ENCODE results near the gene SNAPIN. TPM values are rescaled to one million over a fixed set of nuclear protein-coding genes. Genes with fewer than 3 reads are reported as not detected.

SNAPIN gene
- total RNA-seq, 1 experiment from 2014 or later, result 46.8 TPM

DNA sequence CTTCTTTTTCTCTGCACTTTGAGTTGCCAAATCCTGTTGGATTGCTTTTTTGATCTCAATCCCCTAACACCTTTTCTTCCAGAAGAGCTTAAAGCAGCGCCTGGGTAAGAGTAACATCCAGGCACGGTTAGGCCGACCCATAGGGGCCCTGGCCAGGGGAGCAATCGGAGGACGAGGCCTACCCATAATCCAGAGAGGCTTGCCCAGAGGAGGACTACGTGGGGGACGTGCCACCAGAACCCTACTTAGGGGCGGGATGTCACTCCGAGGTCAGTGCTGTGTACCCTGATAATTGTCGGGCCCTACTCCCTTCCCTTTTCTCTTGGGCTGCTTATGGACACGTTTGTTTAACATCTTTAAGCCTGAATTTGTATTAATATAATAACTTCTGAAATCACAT lies 16.3 kb upstream of the SNAPIN start:
- in situ Hi-C loops (cut with HindIII; ENCODE audit: low pct_unique_long_range_greater_than_20kb, low sequenced_read_pairs), result no loop called here
- Histone ChIP-seq H3K36me3 (ENCODE audit: control insufficient read depth, insufficient read depth, low read length) (peaks cover 60% of the 10 kb centered on the region), H3K27ac (ENCODE audit: low read length) (no peak overlapping the region), H3K9me3 (ENCODE audit: control insufficient read depth, insufficient read depth, low read depth, low read length) (no peaks in the 10 kb centered on the region), H3K27me3 (ENCODE audit: control insufficient read depth, insufficient read depth, low read length) (no peaks in the 10 kb centered on the region), H3K4me1 (ENCODE audit: control insufficient read depth, insufficient read depth, low read length) (no peaks in the 10 kb centered on the region), H3K4me3 (ENCODE audit: low read depth in 2 of 2, low read length in 2 of 2) (no peak overlapping the region)
- TF ChIP-seq, protein P1, sequence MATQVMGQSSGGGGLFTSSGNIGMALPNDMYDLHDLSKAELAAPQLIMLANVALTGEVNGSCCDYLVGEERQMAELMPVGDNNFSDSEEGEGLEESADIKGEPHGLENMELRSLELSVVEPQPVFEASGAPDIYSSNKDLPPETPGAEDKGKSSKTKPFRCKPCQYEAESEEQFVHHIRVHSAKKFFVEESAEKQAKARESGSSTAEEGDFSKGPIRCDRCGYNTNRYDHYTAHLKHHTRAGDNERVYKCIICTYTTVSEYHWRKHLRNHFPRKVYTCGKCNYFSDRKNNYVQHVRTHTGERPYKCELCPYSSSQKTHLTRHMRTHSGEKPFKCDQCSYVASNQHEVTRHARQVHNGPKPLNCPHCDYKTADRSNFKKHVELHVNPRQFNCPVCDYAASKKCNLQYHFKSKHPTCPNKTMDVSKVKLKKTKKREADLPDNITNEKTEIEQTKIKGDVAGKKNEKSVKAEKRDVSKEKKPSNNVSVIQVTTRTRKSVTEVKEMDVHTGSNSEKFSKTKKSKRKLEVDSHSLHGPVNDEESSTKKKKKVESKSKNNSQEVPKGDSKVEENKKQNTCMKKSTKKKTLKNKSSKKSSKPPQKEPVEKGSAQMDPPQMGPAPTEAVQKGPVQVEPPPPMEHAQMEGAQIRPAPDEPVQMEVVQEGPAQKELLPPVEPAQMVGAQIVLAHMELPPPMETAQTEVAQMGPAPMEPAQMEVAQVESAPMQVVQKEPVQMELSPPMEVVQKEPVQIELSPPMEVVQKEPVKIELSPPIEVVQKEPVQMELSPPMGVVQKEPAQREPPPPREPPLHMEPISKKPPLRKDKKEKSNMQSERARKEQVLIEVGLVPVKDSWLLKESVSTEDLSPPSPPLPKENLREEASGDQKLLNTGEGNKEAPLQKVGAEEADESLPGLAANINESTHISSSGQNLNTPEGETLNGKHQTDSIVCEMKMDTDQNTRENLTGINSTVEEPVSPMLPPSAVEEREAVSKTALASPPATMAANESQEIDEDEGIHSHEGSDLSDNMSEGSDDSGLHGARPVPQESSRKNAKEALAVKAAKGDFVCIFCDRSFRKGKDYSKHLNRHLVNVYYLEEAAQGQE (IDR thresholded peaks at IDR 0.05; ENCODE audit: insufficient read depth in 1 of 2, low read depth in 2 of 2, low read length in 1 of 2), result no peak
- TF ChIP-seq TCF7L2 (IDR thresholded peaks at IDR 0.05; ENCODE audit: low read depth, low read length) (no peak), SIN3A (IDR thresholded peaks at IDR 0.05; ENCODE audit: borderline replicate concordance, insufficient read depth, low read depth, low read length) (no peak), POLR2AphosphoS5 (IDR thresholded peaks at IDR 0.05; ENCODE audit: low read depth, low read length) (no peak)
- TF ChIP-seq, protein P2, sequence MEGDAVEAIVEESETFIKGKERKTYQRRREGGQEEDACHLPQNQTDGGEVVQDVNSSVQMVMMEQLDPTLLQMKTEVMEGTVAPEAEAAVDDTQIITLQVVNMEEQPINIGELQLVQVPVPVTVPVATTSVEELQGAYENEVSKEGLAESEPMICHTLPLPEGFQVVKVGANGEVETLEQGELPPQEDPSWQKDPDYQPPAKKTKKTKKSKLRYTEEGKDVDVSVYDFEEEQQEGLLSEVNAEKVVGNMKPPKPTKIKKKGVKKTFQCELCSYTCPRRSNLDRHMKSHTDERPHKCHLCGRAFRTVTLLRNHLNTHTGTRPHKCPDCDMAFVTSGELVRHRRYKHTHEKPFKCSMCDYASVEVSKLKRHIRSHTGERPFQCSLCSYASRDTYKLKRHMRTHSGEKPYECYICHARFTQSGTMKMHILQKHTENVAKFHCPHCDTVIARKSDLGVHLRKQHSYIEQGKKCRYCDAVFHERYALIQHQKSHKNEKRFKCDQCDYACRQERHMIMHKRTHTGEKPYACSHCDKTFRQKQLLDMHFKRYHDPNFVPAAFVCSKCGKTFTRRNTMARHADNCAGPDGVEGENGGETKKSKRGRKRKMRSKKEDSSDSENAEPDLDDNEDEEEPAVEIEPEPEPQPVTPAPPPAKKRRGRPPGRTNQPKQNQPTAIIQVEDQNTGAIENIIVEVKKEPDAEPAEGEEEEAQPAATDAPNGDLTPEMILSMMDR (IDR thresholded peaks at IDR 0.05), result no peak
- ATAC-seq, result no peak
- CTCF ChIA-PET, result no interaction called here
- no peak for DNase-seq (ENCODE audit: low read depth, low spot score)
- BruUV-seq (replicated peaks), result no TSS peak
- POLR2A ChIA-PET, result no interaction called here
- intact Hi-C loops (cut with micrococcal nuclease; ENCODE audit: unreplicated experiment), result no loop called here

DNA sequence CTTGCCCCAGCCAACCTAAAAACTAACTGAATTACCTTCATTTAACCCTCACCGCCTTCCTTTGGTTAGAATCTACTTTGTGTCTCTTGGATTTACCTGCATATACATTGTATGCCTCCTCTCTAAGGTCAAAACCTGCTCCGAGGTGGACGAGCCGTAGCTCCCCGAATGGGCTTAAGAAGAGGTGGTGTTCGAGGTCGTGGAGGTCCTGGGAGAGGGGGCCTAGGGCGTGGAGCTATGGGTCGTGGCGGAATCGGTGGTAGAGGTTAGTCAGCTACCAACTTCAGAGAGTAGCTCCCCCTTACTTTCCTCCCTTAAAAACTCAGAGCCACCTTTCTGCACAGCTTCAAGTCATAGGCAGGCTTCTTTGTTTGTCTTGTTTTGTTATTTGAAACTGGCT lies 15.4 kb upstream of the SNAPIN start:
- in situ Hi-C loops (cut with HindIII; ENCODE audit: low pct_unique_long_range_greater_than_20kb, low sequenced_read_pairs) (no loop called here), intact Hi-C loops (cut with micrococcal nuclease; ENCODE audit: unreplicated experiment) (no loop called here)
- Histone ChIP-seq H3K27me3 (ENCODE audit: control insufficient read depth, insufficient read depth, low read length) (no peaks in the 10 kb centered on the region), H3K4me3 (ENCODE audit: low read depth in 2 of 2, low read length in 2 of 2) (no peak overlapping the region), H3K9me3 (ENCODE audit: control insufficient read depth, insufficient read depth, low read depth, low read length) (no peaks in the 10 kb centered on the region), H3K27ac (ENCODE audit: low read length) (no peak overlapping the region), H3K4me1 (ENCODE audit: control insufficient read depth, insufficient read depth, low read length) (no peaks in the 10 kb centered on the region), H3K36me3 (ENCODE audit: control insufficient read depth, insufficient read depth, low read length) (peaks cover 53% of the 10 kb centered on the region)
- ChIA-PET CTCF (no interaction called here), POLR2A (interaction anchor here (1.0 kb wide), 1 partner anchor 9 kb away, joined by 4 read pairs; the partner anchor contains the start of gene CHTOP)
- ATAC-seq (no peak), DNase-seq (ENCODE audit: low read depth, low spot score) (no peak)
- TF ChIP-seq, protein P2 (IDR thresholded peaks at IDR 0.05), result no peak
- no peak for TF ChIP-seq TCF7L2 (IDR thresholded peaks at IDR 0.05; ENCODE audit: low read depth, low read length)
- TF ChIP-seq SIN3A (IDR thresholded peaks at IDR 0.05; ENCODE audit: borderline replicate concordance, insufficient read depth, low read depth, low read length), result no peak
- TF ChIP-seq, protein P1 (IDR thresholded peaks at IDR 0.05; ENCODE audit: insufficient read depth in 1 of 2, low read depth in 2 of 2, low read length in 1 of 2), result no peak
- no peak for TF ChIP-seq POLR2AphosphoS5 (IDR thresholded peaks at IDR 0.05; ENCODE audit: low read depth, low read length)
- BruUV-seq (replicated peaks), result no TSS peak

Measured in Panc1 (cell line).